ENCODE results near the gene LDAH. TPM values are rescaled to one million over a fixed set of nuclear protein-coding genes. Genes with fewer than 3 reads are reported as not detected.

Gene LDAH
- total and polyA plus RNA-seq, 10 of the 15 experiments (the other 5 are each of a cell fraction or from before 2014, with no cell fraction given), result 17.9 to 44.7 (median 30.0) TPM

GRCh38 chr2:20642055-20642971, 180.6 kb downstream of the LDAH start (continued):
- TF ChIP-seq ATF2 (IDR thresholded peaks at IDR 0.05; ENCODE audit: low read length), result no peak
- TF ChIP-seq IKZF1 (conservative IDR thresholded peaks at IDR 0.05), result no peak
- no peak for TF ChIP-seq LARP7 (IDR thresholded peaks at IDR 0.05)
- TF ChIP-seq POLR2AphosphoS5 (IDR thresholded peaks at IDR 0.05; ENCODE audit: low read length), result no peak
- peak; percentile 76; the same call in 1 of the 2 replicates for TF ChIP-seq TCF12 (IDR thresholded peaks at IDR 0.05; ENCODE audit: low read depth, low read length)
- TF ChIP-seq, protein P1, sequence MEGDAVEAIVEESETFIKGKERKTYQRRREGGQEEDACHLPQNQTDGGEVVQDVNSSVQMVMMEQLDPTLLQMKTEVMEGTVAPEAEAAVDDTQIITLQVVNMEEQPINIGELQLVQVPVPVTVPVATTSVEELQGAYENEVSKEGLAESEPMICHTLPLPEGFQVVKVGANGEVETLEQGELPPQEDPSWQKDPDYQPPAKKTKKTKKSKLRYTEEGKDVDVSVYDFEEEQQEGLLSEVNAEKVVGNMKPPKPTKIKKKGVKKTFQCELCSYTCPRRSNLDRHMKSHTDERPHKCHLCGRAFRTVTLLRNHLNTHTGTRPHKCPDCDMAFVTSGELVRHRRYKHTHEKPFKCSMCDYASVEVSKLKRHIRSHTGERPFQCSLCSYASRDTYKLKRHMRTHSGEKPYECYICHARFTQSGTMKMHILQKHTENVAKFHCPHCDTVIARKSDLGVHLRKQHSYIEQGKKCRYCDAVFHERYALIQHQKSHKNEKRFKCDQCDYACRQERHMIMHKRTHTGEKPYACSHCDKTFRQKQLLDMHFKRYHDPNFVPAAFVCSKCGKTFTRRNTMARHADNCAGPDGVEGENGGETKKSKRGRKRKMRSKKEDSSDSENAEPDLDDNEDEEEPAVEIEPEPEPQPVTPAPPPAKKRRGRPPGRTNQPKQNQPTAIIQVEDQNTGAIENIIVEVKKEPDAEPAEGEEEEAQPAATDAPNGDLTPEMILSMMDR (IDR thresholded peaks at IDR 0.05 in 2 of 3, conservative IDR thresholded peaks at IDR 0.05 in 1 of 3; ENCODE audit: control insufficient read depth in 2 of 3, extremely low read depth in 1 of 3, insufficient read depth in 1 of 3, low read depth in 3 of 3, low read length in 3 of 3), result peak; percentile 87 to 96 (median 91)
- TF ChIP-seq PML (IDR thresholded peaks at IDR 0.05; ENCODE audit: low read length), result no peak
- TF ChIP-seq PRDM15 (CRISPR knock-in tag; IDR thresholded peaks at IDR 0.05), result no peak
- TF ChIP-seq RAD21 (IDR thresholded peaks at IDR 0.05; ENCODE audit: insufficient read depth, low read depth, low read length), result peak; percentile 98
- TF ChIP-seq, protein P2, sequence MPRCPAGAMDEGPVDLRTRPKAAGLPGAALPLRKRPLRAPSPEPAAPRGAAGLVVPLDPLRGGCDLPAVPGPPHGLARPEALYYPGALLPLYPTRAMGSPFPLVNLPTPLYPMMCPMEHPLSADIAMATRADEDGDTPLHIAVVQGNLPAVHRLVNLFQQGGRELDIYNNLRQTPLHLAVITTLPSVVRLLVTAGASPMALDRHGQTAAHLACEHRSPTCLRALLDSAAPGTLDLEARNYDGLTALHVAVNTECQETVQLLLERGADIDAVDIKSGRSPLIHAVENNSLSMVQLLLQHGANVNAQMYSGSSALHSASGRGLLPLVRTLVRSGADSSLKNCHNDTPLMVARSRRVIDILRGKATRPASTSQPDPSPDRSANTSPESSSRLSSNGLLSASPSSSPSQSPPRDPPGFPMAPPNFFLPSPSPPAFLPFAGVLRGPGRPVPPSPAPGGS (IDR thresholded peaks at IDR 0.05; ENCODE audit: borderline replicate concordance, insufficient read depth, low read depth, low read length, poor library complexity, severe bottlenecking), result no peak
- peak; percentile 74; the same call in 1 of the 2 replicates for TF ChIP-seq TCF3 (IDR thresholded peaks at IDR 0.05; ENCODE audit: borderline replicate concordance, insufficient read depth, low read depth, low read length)
- no peak for TF ChIP-seq ZBTB4 (CRISPR knock-in tag; IDR thresholded peaks at IDR 0.05)
- no peak for TF ChIP-seq SP1 (IDR thresholded peaks at IDR 0.05; ENCODE audit: low read depth, low read length)
- TF ChIP-seq POU2F2 (IDR thresholded peaks at IDR 0.05; ENCODE audit: borderline replicate concordance, low read depth, low read length), result no peak
- no peak for TF ChIP-seq GATAD2B (conservative IDR thresholded peaks at IDR 0.05; ENCODE audit: low read depth)
- no peak for TF ChIP-seq ZNF217 (IDR thresholded peaks at IDR 0.05)

All from GM12878 (cell line).